ENCODE data around the gene PSD. TPM values are rescaled to one million over a fixed set of nuclear protein-coding genes. Genes with fewer than 3 reads are reported as not detected.

PSD gene
- total RNA-seq, 1 donor from 2014 or later, result 0.60 TPM

- no peak for DNase-seq (ENCODE audit: low read depth in 2 of 2)
Observed at GRCh38 chr10:102393411-102394078, 25.0 kb downstream of the PSD start.

DNA sequence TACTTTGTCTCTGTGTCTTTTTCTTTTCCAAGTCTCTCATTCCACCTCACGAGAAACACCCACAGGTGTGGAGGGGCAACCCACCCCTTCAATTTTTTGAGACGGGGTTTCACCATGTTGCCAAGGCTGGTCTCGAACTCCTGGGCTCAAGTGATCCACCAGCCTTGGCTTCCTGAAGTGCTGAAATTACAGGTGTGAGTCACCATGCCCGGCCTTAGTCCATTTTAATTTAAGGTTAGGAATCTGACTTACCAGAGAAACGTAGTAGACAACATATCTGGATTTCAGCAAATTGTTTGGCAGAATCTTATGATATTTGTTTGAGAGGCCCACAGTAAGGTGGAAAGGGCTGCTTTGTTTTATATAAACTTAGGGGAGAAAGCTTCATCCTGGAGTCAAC is 26.3 kb downstream of the PSD start:
- DNase-seq (ENCODE audit: low read depth in 2 of 2), result no peak

GRCh38 chr10:102389894-102390293 is 28.7 kb downstream of the PSD start:
- no peak for DNase-seq (ENCODE audit: low read depth in 2 of 2)

DNA sequence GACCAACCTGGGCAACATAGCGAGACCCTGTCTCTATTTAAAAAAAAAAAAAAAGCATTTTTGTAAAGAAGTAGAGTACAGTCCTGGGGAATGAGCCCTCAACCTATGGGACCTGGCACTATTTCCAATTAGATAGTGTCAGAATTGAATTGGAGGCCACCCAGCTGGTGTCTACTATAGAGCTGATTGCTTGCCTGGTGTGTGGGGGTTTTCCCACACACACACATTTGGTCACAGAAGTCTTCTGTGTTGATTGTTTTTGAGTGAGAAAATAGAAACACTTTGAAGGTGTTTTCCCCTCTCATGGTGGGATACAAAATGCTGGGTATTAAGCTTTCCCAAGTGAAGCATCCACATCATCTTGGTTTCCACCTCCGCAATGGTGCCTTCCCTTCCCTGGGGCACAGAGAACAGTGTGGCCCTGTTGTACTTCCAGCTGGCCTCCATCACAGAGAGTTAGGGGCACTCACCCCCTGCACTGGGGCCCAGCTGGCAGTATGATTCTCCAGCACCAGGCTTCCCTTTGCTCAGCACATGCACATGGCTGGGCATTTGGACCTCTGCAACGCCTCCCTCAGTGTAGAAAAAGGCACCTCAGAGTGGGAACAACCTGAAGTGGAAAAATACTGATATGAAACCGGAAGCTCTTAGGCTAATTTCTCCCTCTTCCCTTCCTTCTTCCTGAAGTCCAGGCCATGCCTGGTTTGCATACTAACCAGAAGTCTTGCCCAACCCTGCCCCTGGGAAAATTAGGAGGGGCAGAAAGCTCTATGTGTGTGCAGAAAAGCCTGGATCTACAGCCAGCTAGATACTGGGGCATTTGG is 33.8 kb downstream of the PSD start:
- DNase-seq (ENCODE audit: low read depth in 2 of 2), result no peak

DNA sequence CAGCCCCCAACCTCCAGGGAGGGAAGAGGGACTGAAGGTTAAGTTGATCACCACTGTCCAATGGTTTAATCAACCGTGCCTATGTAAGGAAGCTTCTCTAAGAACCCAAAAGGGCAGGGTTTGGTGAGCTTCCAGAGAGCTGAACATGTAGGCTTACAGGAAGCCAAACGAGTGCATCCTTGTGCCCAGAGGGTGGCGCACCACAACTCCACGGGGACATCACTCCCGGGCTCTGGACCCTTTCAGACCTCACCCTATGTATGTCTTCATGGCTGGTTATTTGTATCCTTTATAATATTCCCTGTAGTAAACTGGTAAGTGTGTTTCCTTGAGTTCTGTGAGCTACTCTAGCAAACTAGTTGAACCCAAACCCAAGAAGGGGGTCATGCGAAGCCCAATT is 34.5 kb downstream of the PSD start:
- peak in 1 of 2 donors; percentile 22 for DNase-seq (ENCODE audit: low read depth in 2 of 2)

- DNase-seq (ENCODE audit: low read depth in 2 of 2), result no peak
Observed at GRCh38 chr10:102382871-102383270, 35.7 kb downstream of the PSD start.

GRCh38 chr10:102381983-102382382 is 36.6 kb downstream of the PSD start:
- no peak for DNase-seq (ENCODE audit: low read depth in 2 of 2)

DNA sequence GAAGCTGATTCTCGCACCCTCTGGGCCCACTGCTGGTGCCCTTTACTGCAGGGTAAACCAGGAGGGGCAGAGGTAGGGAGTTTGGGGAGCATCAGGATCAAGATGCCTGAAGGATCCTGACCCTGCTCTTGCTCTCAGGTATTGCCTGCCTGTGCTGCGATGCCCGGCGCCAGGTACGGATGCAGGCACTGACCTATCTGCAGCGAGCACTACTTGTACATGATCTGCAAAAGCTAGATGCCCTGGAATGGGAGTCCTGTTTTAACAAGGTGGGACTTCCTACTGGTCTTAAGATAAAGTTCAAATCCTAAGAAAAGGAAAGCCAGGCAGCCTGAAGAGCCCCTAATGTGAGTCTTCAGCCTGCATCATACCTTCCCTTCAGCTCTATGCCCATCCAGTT is 39.2 kb downstream of the PSD start:
- no peak for DNase-seq (ENCODE audit: low read depth in 2 of 2)

- no peak for DNase-seq (ENCODE audit: low read depth in 2 of 2)
Observed at GRCh38 chr10:102376901-102377300, 41.7 kb downstream of the PSD start.

GRCh38 chr10:102375867-102376266 is 42.7 kb downstream of the PSD start:
- DNase-seq (ENCODE audit: low read depth in 2 of 2), result no peak

GRCh38 chr10:102375250-102375649 is 43.3 kb downstream of the PSD start:
- peak in 1 of 2 donors; percentile 29 for DNase-seq (ENCODE audit: low read depth in 2 of 2)

GRCh38 chr10:102371295-102371694 is 47.3 kb downstream of the PSD start:
- DNase-seq (ENCODE audit: low read depth in 2 of 2), result no peak

DNA sequence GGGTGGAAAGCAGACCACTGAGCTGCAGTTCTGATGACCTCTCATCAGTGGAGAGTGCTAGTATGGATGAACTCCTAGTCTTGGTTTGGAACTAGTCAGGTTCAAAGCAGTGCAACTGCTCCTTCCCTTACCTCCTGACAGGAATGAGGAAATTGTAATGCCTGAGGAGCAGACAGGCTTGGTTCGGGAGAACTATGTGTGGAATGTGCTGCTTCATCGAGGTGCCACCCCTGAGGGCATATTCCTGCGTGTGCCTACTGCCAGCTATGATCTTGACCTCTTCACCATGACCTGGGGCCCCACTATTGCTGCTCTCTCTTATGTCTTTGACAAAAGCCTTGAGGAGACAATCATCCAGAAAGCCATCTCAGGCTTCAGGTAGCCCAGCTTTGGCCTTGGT is 50.5 kb downstream of the PSD start:
- no peak for DNase-seq (ENCODE audit: low read depth in 2 of 2)

DNA sequence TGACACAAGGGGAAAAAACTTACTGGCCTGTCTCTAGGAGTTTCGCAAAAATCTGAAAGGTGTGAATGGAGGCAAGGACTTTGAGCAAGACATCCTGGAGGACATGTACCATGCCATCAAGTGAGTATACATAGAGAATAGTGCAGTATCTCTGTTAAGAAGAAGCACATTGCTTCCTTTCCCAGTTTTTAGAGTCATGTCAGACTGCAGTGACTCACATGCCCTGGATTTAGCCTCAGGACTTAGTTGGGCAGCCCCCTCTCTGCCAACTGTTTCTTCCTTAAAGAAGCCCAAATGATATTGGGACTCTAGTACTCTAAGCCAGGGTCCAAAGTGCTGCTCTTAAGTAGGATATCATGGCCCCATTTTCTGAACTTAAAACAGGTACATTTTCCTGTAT is 51.1 kb downstream of the PSD start:
- no peak for DNase-seq (ENCODE audit: low read depth in 2 of 2)

DNA sequence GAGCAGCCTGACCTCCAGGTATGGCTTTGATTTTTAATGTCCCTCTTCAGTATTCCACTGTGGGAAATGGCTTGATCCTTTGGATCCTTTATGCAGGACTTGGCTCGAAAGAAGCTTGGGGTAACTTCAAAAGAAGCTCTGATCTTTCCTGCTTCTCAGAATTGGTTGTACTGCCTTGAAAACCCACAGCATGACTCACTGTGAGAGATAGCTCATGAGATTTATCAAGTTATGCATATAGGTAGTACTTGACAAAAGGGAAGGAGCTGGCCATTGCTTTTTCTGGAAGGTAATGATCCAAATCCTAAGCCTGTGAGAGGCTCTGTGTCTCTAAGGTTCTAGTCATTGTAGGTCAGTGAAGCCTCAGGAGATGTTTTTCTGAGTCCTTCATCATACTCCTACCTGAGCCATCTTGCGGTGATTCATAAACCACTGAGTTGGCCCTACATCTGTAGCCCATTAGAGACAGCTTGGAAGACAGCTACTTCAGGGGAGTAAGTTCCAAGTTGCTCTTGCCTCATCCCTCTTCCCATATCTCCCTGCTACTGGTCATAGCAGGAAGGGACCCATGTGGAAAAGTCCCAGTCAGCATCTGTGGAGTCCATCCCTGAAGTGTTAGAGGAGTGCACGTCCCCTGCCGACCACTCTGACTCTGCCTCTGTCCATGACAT is 59.7 kb downstream of the PSD start:
- no peak for DNase-seq (ENCODE audit: low read depth in 2 of 2)

GRCh38 chr10:102354451-102354850 is 64.1 kb downstream of the PSD start:
- DNase-seq (ENCODE audit: low read depth in 2 of 2), result no peak

Other genes starting within 250 kb of the PSD start
- gene ELOVL3, start 192.5 kb downstream of the PSD start, total RNA-seq, result not detected in 2 replicates
- not detected in 2 replicates for gene PITX3, start 177.3 kb downstream of the PSD start, total RNA-seq
- 10.3 and 10.9 TPM in 2 replicates for gene GBF1, start 173.3 kb downstream of the PSD start, total RNA-seq
- 12.0 and 16.9 TPM in 2 replicates for gene NFKB2, start 23.1 kb downstream of the PSD start, total RNA-seq
- gene FBXL15, start 2.1 kb upstream of the PSD start, total RNA-seq, result 4.8 and 6.3 TPM in 2 replicates
- 32.9 and 36.3 TPM in 2 replicates for gene CUEDC2, start 13.8 kb upstream of the PSD start, total RNA-seq
- 0.22 TPM in 1 of 2 replicates, not detected in the other for gene C10orf95, start 32.8 kb upstream of the PSD start, total RNA-seq
- gene ACTR1A, start 83.9 kb upstream of the PSD start, total RNA-seq, result 141 and 159 TPM in 2 replicates
- gene SUFU, start 85.2 kb upstream of the PSD start, total RNA-seq, result 3.0 and 3.1 TPM in 2 replicates
- gene TRIM8, start 225.7 kb upstream of the PSD start, total RNA-seq, result 42.7 and 67.5 TPM in 2 replicates

Measured in lung microvascular endothelial cell (primary cell).